G401.6 (cell line): ENCODE data around the gene KRTAP22-1.

ENCODE experiments used
- FAIRE-seq: peaks from 2 replicates; lab custom pipeline; 2012; peaks lifted over from hg19 to GRCh38; lab: Jason Lieb, UNC

The KRTAP22-1 gene

DNA sequence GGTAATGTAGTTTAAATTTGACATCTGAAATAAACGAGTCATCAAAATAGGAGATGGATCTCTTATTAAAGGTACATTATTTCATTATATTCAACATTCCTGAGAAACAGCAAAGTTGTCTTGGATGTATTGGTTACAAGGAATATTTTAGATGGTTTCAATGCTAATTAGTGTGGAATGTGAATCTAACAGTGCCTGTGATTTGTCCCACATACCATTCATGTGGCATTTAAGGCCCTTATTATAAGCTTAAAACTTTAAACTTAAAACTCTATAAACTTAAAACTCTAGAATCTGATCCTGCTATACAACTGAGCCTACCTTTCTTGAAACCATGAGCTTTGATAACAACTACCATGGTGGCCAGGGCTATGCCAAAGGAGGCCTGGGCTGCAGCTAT, at the start of gene KRTAP22-1:
TSS of gene KRTAP22-1 (plus strand) at position 301 of the 400 bp plus-strand sequence.
- no peak for FAIRE-seq

DNA sequence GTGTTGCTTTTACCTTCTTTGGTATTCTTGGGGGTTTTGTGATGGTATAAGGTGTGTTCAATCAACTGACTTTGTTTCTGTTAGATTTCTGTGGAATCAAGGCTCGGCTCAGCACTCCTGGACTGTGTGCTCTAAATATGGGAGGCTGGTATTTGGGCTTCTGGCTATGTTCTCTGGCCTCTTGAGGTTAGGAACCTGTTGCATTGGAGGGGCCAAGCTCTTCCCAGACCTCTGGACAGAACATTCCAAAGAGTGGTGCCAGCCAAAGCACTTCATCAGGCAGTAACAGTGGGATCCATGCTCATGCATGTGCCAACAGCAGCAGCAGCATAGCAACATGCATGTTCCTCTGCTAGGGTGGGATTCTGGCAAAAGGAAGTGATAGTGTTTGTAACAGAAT, 48.1 kb upstream of the KRTAP22-1 start:
- FAIRE-seq: no peak

DNA sequence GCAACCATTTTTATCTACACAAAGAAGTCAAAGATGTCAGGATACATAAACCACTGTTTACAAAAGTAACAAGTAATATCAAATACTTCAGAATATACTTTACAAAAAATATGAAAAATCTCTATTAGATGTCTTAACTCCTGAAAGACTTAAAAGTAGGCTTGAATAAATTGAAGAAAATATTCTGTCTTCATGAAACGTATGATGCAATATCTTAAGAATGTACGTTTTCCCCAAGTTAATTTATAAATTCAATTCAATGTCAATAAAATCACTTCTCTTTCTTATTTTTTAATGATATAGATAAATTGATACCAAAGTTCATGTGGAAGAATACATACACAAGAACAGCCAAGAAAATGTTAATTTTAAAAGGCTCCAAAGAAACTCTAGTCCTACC, 45.8 kb upstream of the KRTAP22-1 start:
- FAIRE-seq: no peak

DNA sequence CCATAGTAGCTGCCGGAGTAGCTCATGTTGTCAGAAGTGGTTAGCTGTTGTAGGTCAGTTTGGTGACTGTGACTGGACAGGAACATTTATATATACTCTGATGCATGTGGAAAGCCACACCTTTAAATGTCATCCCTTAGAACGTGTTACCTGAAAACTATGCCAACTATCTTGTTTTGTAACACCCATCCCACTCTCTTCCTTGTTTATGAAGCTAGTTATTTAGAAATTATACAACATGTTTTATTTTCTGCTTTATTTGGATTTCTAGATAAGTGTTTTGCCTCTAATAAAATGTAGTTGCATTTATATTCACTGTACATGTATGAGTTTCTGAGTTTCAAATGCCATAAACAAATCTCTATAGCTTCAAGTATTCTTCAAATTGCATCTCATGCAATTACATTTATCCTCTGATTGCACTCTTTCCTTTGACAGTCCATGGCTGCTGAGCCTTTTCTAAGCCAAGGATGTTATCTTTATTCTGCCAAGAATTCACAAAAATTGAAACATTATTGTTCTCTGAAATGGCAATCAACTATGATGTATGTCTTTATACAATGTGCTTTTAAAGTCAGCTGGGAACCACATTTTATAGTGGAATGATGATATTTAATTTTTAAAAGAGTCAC, 39.5 kb upstream of the KRTAP22-1 start, which contains the start of gene KRTAP19-7:
TSS of gene KRTAP19-7 (minus strand) at position 51 of the 632 bp plus-strand sequence. CDS start at position 26, 25 bp downstream.
- FAIRE-seq: no peak

DNA sequence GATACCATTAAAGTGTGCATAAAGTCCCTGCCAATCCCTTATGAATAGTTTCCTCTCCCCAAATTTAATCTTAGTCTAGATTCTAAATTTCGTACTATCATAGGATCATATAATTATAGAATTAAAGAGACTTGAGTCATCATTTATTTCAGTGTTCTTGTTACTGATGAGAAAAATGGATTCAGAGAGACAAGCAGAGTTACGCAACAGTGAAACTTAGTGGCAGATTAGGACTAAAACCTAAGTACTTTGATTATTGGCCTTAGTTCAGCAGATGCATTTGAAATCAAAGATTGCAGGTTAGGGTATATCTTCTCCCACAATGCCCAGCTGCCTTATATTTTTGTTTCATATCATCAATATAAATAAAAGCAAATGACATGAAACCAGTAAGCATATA, 38.9 kb upstream of the KRTAP22-1 start:
- FAIRE-seq: no peak

DNA sequence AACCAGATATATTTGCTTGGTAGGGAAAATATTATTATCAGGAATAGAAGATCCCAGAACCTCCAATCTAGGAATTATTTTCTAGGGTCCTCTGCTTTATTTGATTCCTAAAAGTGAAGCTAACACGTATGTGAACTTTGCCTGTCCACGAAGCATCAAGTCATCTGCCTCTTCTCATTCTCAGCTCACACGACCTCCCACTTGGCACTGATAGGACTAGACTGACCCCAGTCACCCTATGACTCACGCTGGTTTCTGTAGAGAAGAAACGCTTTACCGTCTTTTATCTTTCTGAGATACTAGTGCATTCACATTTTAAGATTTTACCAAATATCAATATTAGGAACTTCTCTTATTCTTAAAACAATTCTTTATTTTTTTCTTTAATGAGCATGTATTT, 37.8 kb upstream of the KRTAP22-1 start:
- no peak for FAIRE-seq

DNA sequence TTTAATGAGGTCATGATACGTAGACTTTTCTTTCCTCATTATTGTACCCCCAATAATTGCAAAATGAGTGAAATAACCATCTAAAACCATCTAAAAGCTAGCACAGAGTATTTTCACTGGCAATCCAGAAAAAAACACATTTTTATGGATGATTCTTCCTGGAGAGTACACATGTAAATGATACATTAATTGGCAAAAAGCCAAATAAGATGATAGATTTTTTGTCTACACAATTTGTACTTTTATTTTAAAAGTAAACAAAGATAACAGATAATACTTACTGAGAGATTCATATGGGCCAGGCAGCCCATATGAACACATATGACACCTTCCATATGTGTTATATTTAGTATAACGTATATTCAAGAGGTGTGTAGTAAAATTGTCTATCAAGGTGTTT, 37.3 kb upstream of the KRTAP22-1 start:
- no peak for FAIRE-seq

DNA sequence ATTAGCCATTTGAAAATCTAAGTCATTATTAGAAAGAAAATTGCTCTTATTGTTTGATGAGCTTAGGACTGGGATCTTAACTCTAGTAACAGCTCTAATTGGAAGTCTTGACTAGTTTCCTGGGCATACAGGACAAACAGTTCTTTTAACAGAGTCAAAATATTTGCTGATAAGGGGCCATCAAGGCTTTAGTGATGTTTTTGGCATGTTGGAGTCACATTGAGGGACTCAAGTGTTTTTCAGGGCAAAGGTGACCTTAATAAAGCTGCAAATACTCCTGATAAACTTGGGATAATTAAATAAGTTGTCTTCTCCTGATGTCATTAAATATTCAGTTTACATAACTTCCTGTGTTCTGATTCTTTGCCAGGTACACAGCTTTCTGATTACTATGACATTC, 33.3 kb upstream of the KRTAP22-1 start:
- no peak for FAIRE-seq

DNA sequence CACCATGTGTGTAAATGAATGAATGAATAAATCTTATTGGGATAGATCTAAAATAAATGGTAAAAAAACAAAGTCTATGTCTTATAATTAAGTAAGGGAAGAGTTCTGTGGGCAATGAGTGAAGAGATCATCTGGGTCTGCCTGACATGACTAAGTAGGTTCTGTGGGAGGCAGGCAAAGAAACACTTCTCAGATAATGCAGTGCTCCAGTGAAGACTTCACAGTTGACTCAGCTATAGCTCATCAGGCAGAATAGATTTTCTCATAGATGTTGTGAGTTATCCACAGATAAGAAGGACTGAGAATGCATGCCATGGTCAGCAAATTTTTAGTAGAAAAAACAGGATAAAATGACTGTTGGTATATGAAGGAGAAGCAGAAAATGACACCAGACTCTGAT, 23.1 kb upstream of the KRTAP22-1 start:
- FAIRE-seq: no peak

DNA sequence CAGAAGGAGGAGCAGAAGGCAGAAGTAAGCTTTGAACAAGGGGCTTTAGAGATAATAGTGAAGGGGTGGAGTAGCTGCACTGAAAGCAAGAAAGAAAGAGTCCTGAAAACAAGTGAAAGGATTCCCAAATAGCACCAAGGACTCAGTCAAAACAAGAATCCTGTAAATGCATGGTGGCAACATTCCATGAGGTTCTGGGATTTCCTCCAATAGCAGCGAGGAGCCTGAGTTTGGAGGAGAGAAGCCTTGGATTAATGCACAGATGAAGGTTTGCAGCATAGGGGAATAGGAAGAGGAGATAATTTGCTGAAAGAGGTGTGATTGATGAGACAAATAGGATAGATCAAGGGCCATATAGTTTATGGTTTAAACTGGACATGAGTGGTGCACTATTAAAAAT, 21.5 kb upstream of the KRTAP22-1 start:
- no peak for FAIRE-seq

DNA sequence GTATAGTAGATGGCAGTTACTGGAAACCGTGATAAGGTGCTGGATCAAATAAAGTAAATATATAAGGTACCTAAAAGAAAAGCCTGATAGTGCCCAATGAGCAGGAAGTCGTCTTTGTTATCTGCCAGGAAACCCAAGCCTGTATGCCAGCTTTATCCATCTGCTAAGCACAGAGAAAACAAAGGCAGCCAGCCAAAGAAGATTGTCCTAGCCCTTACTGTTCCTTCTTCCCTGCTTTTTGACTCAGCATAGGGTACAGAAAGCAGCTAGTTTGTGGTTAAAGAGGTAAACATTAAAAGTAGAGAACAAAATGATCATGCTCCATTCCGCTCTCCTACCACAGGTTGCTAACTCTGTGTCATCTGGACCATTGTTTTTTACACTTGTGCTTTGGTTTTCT, 20.8 kb upstream of the KRTAP22-1 start:
- FAIRE-seq: no peak

DNA sequence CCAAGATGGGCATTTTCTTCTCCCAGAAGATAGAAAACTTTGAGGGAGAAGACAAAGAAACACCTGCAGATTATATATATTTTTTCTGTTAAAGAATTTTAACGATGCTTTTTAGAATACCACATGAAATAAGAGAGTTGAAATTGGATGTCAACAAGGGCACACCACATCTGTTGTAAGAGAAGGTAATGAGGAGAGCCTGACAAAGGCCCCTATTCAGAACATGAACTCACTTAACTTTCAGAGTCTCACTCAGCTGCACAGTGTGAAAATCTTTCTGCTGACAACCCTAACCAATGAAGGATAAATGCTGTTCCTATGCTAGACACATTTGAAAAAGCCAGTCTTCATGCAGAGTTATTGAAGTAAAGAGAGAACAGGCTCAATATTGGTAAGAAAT, 18.0 kb upstream of the KRTAP22-1 start:
- no peak for FAIRE-seq

DNA sequence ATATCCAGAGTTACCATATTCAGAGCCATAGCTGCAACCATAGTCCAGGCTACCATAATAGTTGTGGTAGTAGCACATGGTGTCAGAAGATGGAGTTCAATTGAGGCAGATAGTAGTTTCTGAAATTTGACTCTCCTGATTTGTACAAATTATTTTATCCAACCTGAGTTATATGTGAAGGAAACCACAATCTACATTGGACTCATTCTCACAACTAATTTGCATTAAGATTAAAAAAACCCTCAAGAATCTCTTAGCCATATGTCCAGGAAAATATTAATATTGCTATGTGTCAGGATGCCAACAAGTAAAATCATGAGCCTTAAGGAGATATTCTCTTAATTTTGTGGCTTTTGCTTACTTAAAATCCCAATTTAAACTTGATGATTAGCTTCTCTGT, 10.6 kb upstream of the KRTAP22-1 start, which contains the start of gene KRTAP22-2:
TSS of gene KRTAP22-2 (minus strand) at position 101 of the 400 bp plus-strand sequence.
- FAIRE-seq: no peak

DNA sequence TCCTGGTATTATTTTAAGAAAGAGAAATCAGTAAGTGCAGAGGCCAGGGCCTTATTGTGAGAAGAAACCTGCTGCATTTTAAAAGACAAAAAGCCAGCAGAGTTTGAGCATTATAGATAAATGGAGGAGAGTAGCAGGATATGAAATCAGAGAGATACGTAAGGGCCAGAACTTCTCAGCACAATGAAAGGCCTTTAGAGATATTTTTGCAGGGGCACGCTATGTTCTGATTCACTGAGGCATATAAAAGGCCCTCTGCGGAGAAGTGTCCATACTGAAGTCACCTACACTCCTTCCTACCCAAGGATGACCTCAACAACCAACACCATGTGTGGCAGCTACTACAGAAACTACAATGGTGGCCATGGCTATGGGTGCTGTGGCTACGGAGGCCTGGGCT, 8.7 kb upstream of the KRTAP22-1 start, which contains the start of gene KRTAP6-3:
TSS of gene KRTAP6-3 (plus strand) at position 301 of the 400 bp plus-strand sequence. CDS start at position 307, 6 bp downstream.
- no peak for FAIRE-seq

DNA sequence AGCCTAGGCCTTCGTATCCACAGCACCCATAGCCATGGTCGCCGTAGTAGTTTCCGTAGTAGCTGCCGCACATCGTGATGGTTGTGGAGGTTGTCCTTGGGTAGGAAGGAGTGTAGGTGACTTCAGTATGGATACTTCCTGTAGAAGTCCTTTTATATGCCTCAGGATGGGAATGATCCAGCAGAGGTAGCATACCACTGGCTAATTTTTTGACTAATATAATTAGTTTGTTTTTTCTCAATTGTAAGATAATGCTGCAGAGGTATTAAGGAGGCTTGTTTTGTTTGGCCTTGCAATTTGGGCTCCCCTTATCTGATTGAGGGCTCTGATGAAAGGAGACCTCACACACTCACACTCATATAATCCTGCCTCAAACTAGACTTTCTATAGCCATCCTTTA, 2.1 kb upstream of the KRTAP22-1 start, which contains the start of gene KRTAP6-2:
TSS of gene KRTAP6-2 (minus strand) at position 101 of the 400 bp plus-strand sequence. CDS start at position 73, 28 bp downstream.
- FAIRE-seq: no peak

DNA sequence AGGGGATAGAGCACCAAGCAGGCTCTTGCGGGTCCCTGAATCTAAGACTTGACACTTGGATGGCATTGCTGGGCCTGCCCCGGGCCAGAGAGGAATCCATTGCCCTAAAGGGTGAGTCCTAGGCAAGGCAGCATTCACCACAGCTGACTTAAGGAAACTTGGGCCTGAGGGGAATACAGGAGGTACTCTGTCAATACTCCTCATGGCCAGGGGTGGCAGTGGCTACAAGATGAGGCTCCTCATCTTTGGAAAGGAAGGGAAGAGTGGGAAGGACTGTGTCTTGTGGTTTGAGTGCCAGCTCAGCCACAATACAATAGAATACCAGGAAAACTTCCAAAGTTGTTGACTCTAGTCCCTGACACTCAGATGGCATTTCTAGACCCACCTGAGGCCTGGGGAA, 5.1 kb downstream of the KRTAP22-1 start:
- FAIRE-seq: no peak

DNA sequence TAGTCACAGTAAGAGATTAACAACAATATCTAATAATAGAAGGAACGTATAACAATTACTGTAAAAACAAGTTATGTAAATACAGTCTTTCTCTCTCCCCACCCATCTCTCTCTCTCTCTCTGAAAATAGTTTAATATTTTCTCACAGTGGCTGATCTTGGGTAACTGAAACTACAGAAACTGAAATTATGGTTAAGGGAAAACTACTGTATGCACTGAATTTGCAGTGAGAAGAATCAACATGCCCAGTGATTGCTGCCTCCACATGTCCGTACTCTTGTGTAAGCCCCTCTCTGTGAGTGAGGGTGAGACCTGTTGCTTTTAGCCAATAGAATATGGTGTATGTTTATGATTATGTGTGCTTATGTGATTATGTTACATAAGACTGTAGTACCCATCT, 11.2 kb downstream of the KRTAP22-1 start:
- FAIRE-seq: no peak

DNA sequence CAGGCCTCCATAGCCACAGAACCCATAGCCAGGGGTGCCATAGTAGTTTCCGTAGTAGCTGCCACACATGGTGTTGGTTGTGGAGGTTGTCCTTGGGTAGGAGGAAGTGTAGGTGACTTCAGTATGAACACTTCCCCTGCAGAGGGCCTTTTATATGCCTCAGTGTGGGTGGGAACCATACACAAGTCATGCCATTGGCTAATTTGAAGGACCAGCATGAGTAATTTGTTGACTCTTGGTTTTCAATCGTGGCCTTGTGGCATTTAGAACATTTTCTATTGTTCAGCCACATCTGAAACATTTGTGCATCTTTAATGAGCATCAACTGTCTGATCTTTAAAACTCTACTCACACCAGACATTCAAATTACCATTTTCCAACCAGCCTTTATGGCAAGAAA, 12.9 kb downstream of the KRTAP22-1 start, which contains the start of gene KRTAP6-1:
TSS of gene KRTAP6-1 (minus strand) at position 95 of the 400 bp plus-strand sequence. CDS start at position 69, 26 bp downstream.
- no peak for FAIRE-seq

DNA sequence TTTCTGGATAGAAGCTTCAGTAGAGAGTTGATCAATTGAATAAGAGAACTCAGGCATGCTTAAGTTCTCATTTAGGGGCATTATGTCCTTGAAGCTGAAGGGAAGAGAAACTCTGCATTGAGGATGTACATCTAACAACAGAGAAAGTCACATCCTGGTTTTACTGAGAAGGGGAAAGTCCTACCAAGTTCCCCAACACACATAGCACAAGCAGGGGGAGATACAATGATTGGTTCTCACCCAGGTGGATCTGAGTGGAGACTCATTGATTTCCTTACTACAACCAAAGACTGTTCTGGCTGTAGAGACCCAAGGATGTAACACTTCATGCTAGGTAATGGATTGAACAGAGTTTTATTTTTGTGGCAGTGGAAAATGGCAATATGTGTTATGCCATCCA, 14.3 kb downstream of the KRTAP22-1 start:
- FAIRE-seq: no peak

DNA sequence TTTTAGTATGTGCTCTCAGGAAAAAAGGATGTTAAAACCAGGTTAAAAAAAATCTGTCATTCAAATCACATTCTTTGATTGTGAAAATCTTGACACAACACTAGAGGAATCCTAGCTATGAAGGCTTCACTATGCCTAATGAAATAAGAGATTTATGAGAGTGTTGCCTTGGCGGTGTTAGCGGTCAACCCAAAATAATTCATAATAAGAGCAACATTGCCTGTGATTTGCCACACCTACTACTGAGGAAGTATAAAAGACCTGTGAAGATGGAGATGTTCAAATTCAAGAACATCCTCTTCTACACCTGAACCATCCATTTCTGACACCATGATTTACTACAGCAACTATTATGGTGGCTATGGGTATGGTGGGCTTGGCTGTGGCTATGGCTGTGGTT, 15.2 kb downstream of the KRTAP22-1 start, which contains the start of gene KRTAP20-1:
TSS of gene KRTAP20-1 (plus strand) at position 301 of the 400 bp plus-strand sequence. CDS start at position 331, 30 bp downstream.
- FAIRE-seq: no peak

DNA sequence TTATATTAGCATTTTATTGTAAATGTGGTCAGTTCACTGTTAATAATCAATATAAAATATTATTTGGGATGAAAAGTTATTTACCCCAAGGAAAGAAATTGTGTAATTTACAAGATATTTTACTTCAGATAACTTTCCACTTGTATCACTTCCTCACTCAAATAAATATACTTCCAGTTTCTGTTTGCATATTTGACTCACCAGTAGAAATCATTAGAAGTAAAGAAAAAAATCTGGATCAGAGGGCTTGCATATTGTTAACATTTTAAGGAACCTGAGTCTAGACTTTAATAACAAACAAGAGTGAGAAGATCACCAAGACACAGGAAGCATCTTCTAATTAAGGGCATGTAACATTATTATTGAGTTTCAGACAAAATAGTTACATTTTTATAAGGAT, 19.2 kb downstream of the KRTAP22-1 start:
- FAIRE-seq: no peak

DNA sequence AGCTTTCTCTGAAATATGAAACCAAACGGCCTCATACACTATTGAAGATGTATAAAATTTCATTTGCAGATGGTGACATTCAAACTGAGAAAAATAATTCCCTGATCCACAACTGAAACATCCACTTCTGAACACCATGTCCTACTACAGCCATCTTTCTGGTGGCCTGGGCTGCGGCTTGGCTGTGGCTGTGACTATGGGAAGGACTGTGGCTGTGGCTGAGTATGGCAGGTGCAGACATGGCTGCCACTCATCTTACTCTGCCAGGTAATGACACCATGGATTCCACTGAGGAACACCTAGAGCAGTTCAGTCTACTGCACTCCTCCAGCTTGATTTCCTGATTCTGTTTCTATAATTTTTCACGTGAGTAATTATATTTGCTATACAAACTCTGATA, 19.6 kb downstream of the KRTAP22-1 start, which contains the start of gene KRTAP20-4:
TSS of gene KRTAP20-4 (plus strand) at position 106 of the 400 bp plus-strand sequence.
- no peak for FAIRE-seq

DNA sequence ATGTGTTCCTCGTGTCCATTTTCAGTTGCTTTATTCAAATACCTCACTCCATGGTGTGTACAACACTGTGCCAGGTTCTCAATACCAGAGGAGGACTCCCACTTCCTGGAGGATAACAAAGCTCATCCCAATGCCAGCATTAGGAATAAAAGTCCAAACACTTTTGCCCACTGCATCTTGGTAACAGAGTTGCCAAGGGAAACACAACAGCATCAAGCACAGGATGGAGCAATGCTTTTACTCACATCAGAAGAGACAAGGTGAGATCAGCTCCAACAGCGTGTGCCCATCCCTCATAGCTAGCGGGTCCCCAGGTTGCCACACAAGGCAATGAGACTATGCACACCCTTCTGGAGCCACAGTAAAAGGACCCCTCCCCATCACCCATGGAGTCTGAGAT, 22.5 kb downstream of the KRTAP22-1 start:
- no peak for FAIRE-seq
